ENCODE data around the gene YLPM1. TPM values are rescaled to one million over a fixed set of nuclear protein-coding genes. Genes with fewer than 3 reads are reported as not detected.
"Not testable (repeated sequence)": the region's sequence is repeated elsewhere in the genome, so short reads cannot be mapped to it uniquely, and the experiment has no call there.

YLPM1 gene
- total RNA-seq (2014; rRNA removed; shearing (Covaris generic)), result 11.3 and 13.2 TPM in 2 replicates

- DNase-seq (ENCODE audit: low read depth), result peak; percentile 93
Measured at GRCh38 chr14:74762917-74763802, at the start of gene YLPM1. Gene YLPM1 (plus strand): TSS chr14:74763316. CDS start chr14:74763490, 174 bp downstream.

GRCh38 chr14:74713395-74713735 is 49.8 kb upstream of the YLPM1 start:
- DNase-seq (ENCODE audit: low read depth), result no peak

- peak; percentile 21 for DNase-seq (ENCODE audit: low read depth)
Measured at GRCh38 chr14:74720526-74720925, 42.6 kb upstream of the YLPM1 start.

GRCh38 chr14:74723134-74723533 is 40.0 kb upstream of the YLPM1 start:
- DNase-seq (ENCODE audit: low read depth), result no peak

GRCh38 chr14:74732387-74732786 is 30.7 kb upstream of the YLPM1 start:
- DNase-seq (ENCODE audit: low read depth), result no peak

GRCh38 chr14:74733221-74733620 is 29.9 kb upstream of the YLPM1 start:
- DNase-seq (ENCODE audit: low read depth), result no peak

- DNase-seq (ENCODE audit: low read depth), result no peak
Measured at GRCh38 chr14:74735125-74735524, 28.0 kb upstream of the YLPM1 start.

- peak; percentile 69 for DNase-seq (ENCODE audit: low read depth)
Measured at GRCh38 chr14:74737753-74738325, 25.3 kb upstream of the YLPM1 start.

GRCh38 chr14:74739293-74740030 is 23.7 kb upstream of the YLPM1 start:
- peak; percentile 34 for DNase-seq (ENCODE audit: low read depth)

- DNase-seq (ENCODE audit: low read depth), result no peak
Measured at GRCh38 chr14:74747237-74747636, 15.9 kb upstream of the YLPM1 start.

GRCh38 chr14:74754157-74754556 is 9.0 kb upstream of the YLPM1 start:
- peak; percentile 50 for DNase-seq (ENCODE audit: low read depth)

- DNase-seq (ENCODE audit: low read depth), result peak; percentile 48
Measured at GRCh38 chr14:74754899-74755298, 8.2 kb upstream of the YLPM1 start.

- DNase-seq (ENCODE audit: low read depth), result no peak
Measured at GRCh38 chr14:74756326-74756725, 6.8 kb upstream of the YLPM1 start.

- not testable (repeated sequence) for DNase-seq (ENCODE audit: low read depth)
Measured at GRCh38 chr14:74758505-74758904, 4.6 kb upstream of the YLPM1 start.

- peak; percentile 57 for DNase-seq (ENCODE audit: low read depth)
Measured at GRCh38 chr14:74763803-74764531, 851 bp downstream of the YLPM1 start.

GRCh38 chr14:74765721-74766120 is 2.6 kb downstream of the YLPM1 start:
- DNase-seq (ENCODE audit: low read depth), result no peak

GRCh38 chr14:74771399-74771798 is 8.3 kb downstream of the YLPM1 start:
- no peak for DNase-seq (ENCODE audit: low read depth)

- DNase-seq (ENCODE audit: low read depth), result no peak
Measured at GRCh38 chr14:74784634-74785033, 21.5 kb downstream of the YLPM1 start.

GRCh38 chr14:74785056-74785613 is 22.0 kb downstream of the YLPM1 start:
- DNase-seq (ENCODE audit: low read depth), result no peak

GRCh38 chr14:74786796-74787315 is 23.7 kb downstream of the YLPM1 start:
- no peak for DNase-seq (ENCODE audit: low read depth)
